Neuronal stem cell (in vitro differentiated cells): Measurements from ENCODE around the gene RGPD3.
A peak's percentile ranks its signal among the peaks of the same experiment; 100 is the strongest.

Source experiments
- DNase-seq: peaks from one replicate; pipeline ENCODE4 v3.0.0-alpha.2; 2013; ENCODE audit warnings: low spot score
- H2AFZ ChIP-seq: one replicate; pipeline ENCODE4 v1.6.1; 2013; ENCODE audit warnings: mild to moderate bottlenecking, low read length, inconsistent platforms
- H2AK5ac ChIP-seq: 2 replicates; pipeline ENCODE4 v1.6.1; 2013; ENCODE audit warnings: low read depth, mild to moderate bottlenecking, inconsistent platforms, low read length, moderate library complexity, mixed read lengths
- H2BK120ac ChIP-seq: 2 replicates; pipeline ENCODE4 v1.6.1; 2013; ENCODE audit warnings: low read depth, mild to moderate bottlenecking, inconsistent platforms, low read length, moderate library complexity, mixed read lengths
- H2BK12ac ChIP-seq: one replicate; pipeline ENCODE4 v1.6.1; 2013; ENCODE audit warnings: low read length, inconsistent platforms
- H2BK15ac ChIP-seq: 2 replicates; pipeline ENCODE4 v1.6.1; 2013; ENCODE audit warnings: mild to moderate bottlenecking, low read length, inconsistent platforms, mixed read lengths
- H2BK5ac ChIP-seq: one replicate; pipeline ENCODE4 v1.6.1; 2013; ENCODE audit warnings: inconsistent platforms, mild to moderate bottlenecking, low read length, moderate library complexity
- H3K14ac ChIP-seq: one replicate; pipeline ENCODE4 v1.6.1; 2013; ENCODE audit warnings: low read length, inconsistent platforms
- H3K18ac ChIP-seq: 2 replicates; pipeline ENCODE4 v1.6.1; 2013; ENCODE audit warnings: low read length, inconsistent platforms
- H3K23ac ChIP-seq: 2 replicates; pipeline ENCODE4 v1.6.1; 2013; ENCODE audit warnings: low read depth, mild to moderate bottlenecking, mixed read lengths, low read length, inconsistent platforms; ENCODE audit not compliant: poor library complexity
- H3K27ac ChIP-seq: replicated peaks from 3 replicates; pipeline ENCODE4 v1.5.1; 2013; ENCODE audit warnings: low read length, inconsistent platforms
- H3K27me3 ChIP-seq, 3 experiments: 2 replicates each; pipeline ENCODE4 v1.6.1; 2013; ENCODE audit warnings: low read length in 3 of 3, mild to moderate bottlenecking in 2 of 3, inconsistent platforms in 1 of 3, low read depth in 1 of 3, mixed read lengths in 1 of 3, moderate library complexity in 1 of 3; ENCODE audit not compliant: control insufficient read depth in 3 of 3, insufficient read depth in 3 of 3
- H3K36me3 ChIP-seq, 2 donors: replicated peaks in 1 of 2; 2 replicates each; pipeline ENCODE4 v1.6.1; 2013; ENCODE audit warnings: low read length in 2 of 2; ENCODE audit not compliant: control insufficient read depth in 2 of 2, insufficient read depth in 2 of 2
- H3K4ac ChIP-seq: 2 replicates; pipeline ENCODE4 v1.6.1; 2013; ENCODE audit warnings: inconsistent platforms, mild to moderate bottlenecking, low read length, moderate library complexity
- H3K4me1 ChIP-seq, 2 donors: 1 replicate in 1 of 2; 2 replicates in 1 of 2; pipeline ENCODE4 v1.6.1; 2013; ENCODE audit warnings: low read length in 2 of 2, low read depth in 1 of 2; ENCODE audit not compliant: control insufficient read depth in 2 of 2, insufficient read depth in 1 of 2
- H3K4me2 ChIP-seq: one replicate; pipeline ENCODE4 v1.6.1; 2013; ENCODE audit warnings: mild to moderate bottlenecking, low read length, inconsistent platforms; ENCODE audit not compliant: insufficient read depth, poor library complexity, severe bottlenecking
- H3K4me3 ChIP-seq, 2 donors: 2 replicates each; pipeline ENCODE4 v1.5.1; 2013; ENCODE audit warnings: low read length in 2 of 2, mild to moderate bottlenecking in 2 of 2, inconsistent platforms in 1 of 2, moderate library complexity in 1 of 2
- H3K79me1 ChIP-seq: one replicate; pipeline ENCODE4 v1.6.1; 2013; ENCODE audit warnings: low read depth, mild to moderate bottlenecking, inconsistent platforms, low read length, moderate library complexity
- H3K9ac ChIP-seq: one replicate; pipeline ENCODE4 v1.6.1; 2013; ENCODE audit warnings: mild to moderate bottlenecking, low read depth, low read length, inconsistent platforms; ENCODE audit not compliant: poor library complexity
- H3K9me3 ChIP-seq, 2 donors: replicated peaks in 1 of 2; 2 replicates each; pipeline versions ENCODE3 to v1.6.1; 2013; ENCODE audit warnings: low read length in 2 of 2, mild to moderate bottlenecking in 2 of 2, inconsistent platforms in 1 of 2, low read depth in 1 of 2, mixed read lengths in 1 of 2, moderate library complexity in 1 of 2; ENCODE audit not compliant: control insufficient read depth in 2 of 2, insufficient read depth in 1 of 2
- H4K8ac ChIP-seq: one replicate; pipeline ENCODE4 v1.6.1; 2013; ENCODE audit warnings: low read depth, mild to moderate bottlenecking, inconsistent platforms, low read length, moderate library complexity
- H4K91ac ChIP-seq: one replicate; pipeline ENCODE4 v1.6.1; 2013; ENCODE audit warnings: low read length, low read depth, mild to moderate bottlenecking, inconsistent platforms; ENCODE audit not compliant: poor library complexity
- WGBS, 2 donors: extraction: QIAGEN DNeasy Blood & Tissue Kit; methylation state at CpG; one replicate each; pipeline ENCODE4 v1.1.7; 2013; ENCODE audit warnings: missing lambda C conversion rate in 2 of 2, mixed read lengths in 1 of 2; ENCODE audit not compliant: insufficient read length in 2 of 2, insufficient replicate concordance in 1 of 2; ENCODE audit errors: extremely low coverage in 2 of 2; 5-methylcytosine and 5-hydroxymethylcytosine counted together

Gene RGPD3

GRCh38 chr2:106353676-106354075, 114.5 kb downstream of the RGPD3 start:
- no CpG with 5 or more reads among the region's 5 CpGs for WGBS, 2 donors
- H3K27ac ChIP-seq: no peak overlapping the region
- no peak overlapping the region for H3K4me2 ChIP-seq
- no peak overlapping the region for H3K23ac ChIP-seq
- no peak overlapping the region for H2BK15ac ChIP-seq
- no peak overlapping the region for H4K8ac ChIP-seq
- H2AFZ ChIP-seq: no peak overlapping the region
- H2BK5ac ChIP-seq: no peak overlapping the region
- no peaks in the 10 kb centered on the region for H3K36me3 ChIP-seq
- DNase-seq: no peak
- H3K4me3 ChIP-seq: no peak overlapping the region
- no peak overlapping the region for H3K14ac ChIP-seq
- no peaks in the 10 kb centered on the region for H3K79me1 ChIP-seq
- no peaks in the 10 kb centered on the region for H3K27me3 ChIP-seq
- H3K4ac ChIP-seq: no peak overlapping the region
- no peak overlapping the region for H3K9ac ChIP-seq
- H4K91ac ChIP-seq: no peak overlapping the region
- no peak overlapping the region for H3K18ac ChIP-seq
- H3K4me1 ChIP-seq: peaks cover 0 to 2% of the 10 kb centered on the region in 2 donors
- H2BK12ac ChIP-seq: no peak overlapping the region
- H2AK5ac ChIP-seq: no peak overlapping the region
- H3K9me3 ChIP-seq: no peaks in the 10 kb centered on the region
- H2BK120ac ChIP-seq: no peak overlapping the region

GRCh38 chr2:106350980-106351379, 117.2 kb downstream of the RGPD3 start:
- Histone ChIP-seq H2BK15ac (no peak overlapping the region), H3K14ac (no peak overlapping the region), H2BK120ac (no peak overlapping the region), H3K23ac (no peak overlapping the region), H3K79me1 (no peaks in the 10 kb centered on the region), H2BK12ac (no peak overlapping the region), H3K18ac (no peak overlapping the region), H3K27ac (no peak overlapping the region), H3K27me3 (no peaks in the 10 kb centered on the region), H3K4me2 (no peak overlapping the region), H3K4ac (no peak overlapping the region), H2BK5ac (no peak overlapping the region), H3K36me3 (no peaks in the 10 kb centered on the region), H3K9ac (no peak overlapping the region), H2AK5ac (no peak overlapping the region), H3K9me3 (no peaks in the 10 kb centered on the region), H3K4me3 (no peak overlapping the region), H4K91ac (no peak overlapping the region), H2AFZ (no peak overlapping the region), H4K8ac (no peak overlapping the region), H3K4me1 (peaks cover 0 to 2% of the 10 kb centered on the region in 2 donors)
- no CpG with 5 or more reads among the region's 2 CpGs for WGBS, 2 donors
- DNase-seq: no peak

DNA sequence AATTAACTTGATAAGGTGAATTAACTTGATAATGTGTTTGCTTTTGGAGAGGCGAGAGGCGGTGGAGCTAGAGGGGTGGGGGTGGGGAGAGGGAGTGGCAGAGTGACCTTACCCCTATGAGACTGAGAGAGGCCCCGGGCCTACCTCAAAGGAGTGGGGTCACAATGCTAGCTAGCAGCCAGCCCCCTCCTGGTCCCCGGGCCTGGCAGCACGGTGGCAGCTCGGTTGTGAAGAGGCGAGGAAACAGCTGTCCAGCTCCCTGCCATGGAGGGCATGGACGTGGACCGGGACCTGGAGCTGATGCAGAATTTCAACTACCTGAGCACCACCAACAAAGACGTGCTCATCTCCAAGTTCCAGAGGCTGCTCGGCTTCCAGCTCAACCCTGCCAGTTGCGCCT, 123.9 kb downstream of the RGPD3 start:
- no peak overlapping the region for H3K14ac ChIP-seq
- H3K36me3 ChIP-seq: no peaks in the 10 kb centered on the region
- no peaks in the 10 kb centered on the region for H3K4me1 ChIP-seq
- no peak overlapping the region for H2BK120ac ChIP-seq
- no peak overlapping the region for H3K4me2 ChIP-seq
- no peak overlapping the region for H3K9ac ChIP-seq
- H4K8ac ChIP-seq: no peak overlapping the region
- H3K23ac ChIP-seq: no peak overlapping the region
- peak overlapping the region; percentile 82 for H3K18ac ChIP-seq
- no peak overlapping the region for H4K91ac ChIP-seq
- H3K27me3 ChIP-seq: no peaks in the 10 kb centered on the region
- H2AFZ ChIP-seq: no peak overlapping the region
- no peak overlapping the region for H2AK5ac ChIP-seq
- H2BK12ac ChIP-seq: no peak overlapping the region
- H3K79me1 ChIP-seq: no peaks in the 10 kb centered on the region
- peaks cover 0 to 5% of the 10 kb centered on the region in 2 donors for H3K9me3 ChIP-seq
- no peak overlapping the region for H3K27ac ChIP-seq
- WGBS, 2 donors: no CpG with 5 or more reads among the region's 12 CpGs
- H3K4ac ChIP-seq: no peak overlapping the region
- peak overlapping the region in 1 of 2 donors; percentile 10 for H3K4me3 ChIP-seq
- DNase-seq: no peak
- no peak overlapping the region for H2BK15ac ChIP-seq
- no peak overlapping the region for H2BK5ac ChIP-seq

DNA sequence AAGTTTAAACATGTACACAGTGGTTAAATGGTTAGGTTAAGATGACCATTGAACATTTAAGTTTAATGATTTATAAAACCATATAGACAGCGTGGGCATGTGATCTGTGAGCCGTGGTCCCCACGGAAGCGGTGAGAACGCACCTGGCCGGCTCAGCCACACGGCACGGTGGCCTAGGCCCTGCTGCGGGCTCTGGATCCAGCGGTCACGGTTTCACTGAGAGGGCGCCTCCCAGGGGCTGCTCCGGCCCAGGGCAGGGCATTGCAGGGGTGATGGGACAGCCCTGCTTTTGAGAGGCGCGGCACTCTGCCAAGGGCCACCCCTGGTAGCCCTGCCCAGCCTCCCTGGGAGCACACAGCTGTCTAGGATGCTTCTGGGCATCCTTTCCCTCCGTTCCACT, 124.9 kb downstream of the RGPD3 start:
- Histone ChIP-seq H3K27ac (no peak overlapping the region), H2BK12ac (no peak overlapping the region), H3K4me1 (no peaks in the 10 kb centered on the region), H4K91ac (no peak overlapping the region), H2AK5ac (no peak overlapping the region), H3K9me3 (peaks cover 0 to 5% of the 10 kb centered on the region in 2 donors), H3K14ac (no peak overlapping the region), H4K8ac (no peak overlapping the region), H3K4me2 (no peak overlapping the region), H3K9ac (no peak overlapping the region), H3K23ac (no peak overlapping the region), H2AFZ (no peak overlapping the region), H2BK120ac (no peak overlapping the region), H3K4ac (no peak overlapping the region), H2BK15ac (no peak overlapping the region), H3K4me3 (no peak overlapping the region), H3K79me1 (no peaks in the 10 kb centered on the region), H2BK5ac (no peak overlapping the region), H3K36me3 (no peaks in the 10 kb centered on the region), H3K27me3 (no peaks in the 10 kb centered on the region), H3K18ac (no peak overlapping the region)
- WGBS, 2 donors: no CpG with 5 or more reads among the region's 16 CpGs
- no peak for DNase-seq
